Immature natural killer cell (primary cell): ENCODE data around the gene IKZF4. TPM values are rescaled to one million over a fixed set of nuclear protein-coding genes. Genes with fewer than 3 reads are reported as not detected.
"Not testable (repeated sequence)": the region's sequence is repeated elsewhere in the genome, so short reads cannot be mapped to it uniquely, and the experiment has no call there.

Experiments
- DNase-seq, 3 donors: peaks; one replicate each; pipeline ENCODE4 v3.0.0; 2022; ENCODE audit warnings: mixed read lengths in 1 of 3
- H3K27ac Mint-ChIP-seq, 6 donors: one replicate each; pipeline ENCODE4 v1.8.0; 2020; ENCODE audit warnings: mixed read lengths in 6 of 6, mild to moderate bottlenecking in 5 of 6, inconsistent platforms in 4 of 6, moderate library complexity in 3 of 6
- H3K27me3 Mint-ChIP-seq, 3 donors: one replicate each; pipeline ENCODE4 v1.8.0; 2020 to 2021; ENCODE audit warnings: low read depth in 3 of 3, mild to moderate bottlenecking in 3 of 3, mixed read lengths in 3 of 3, moderate library complexity in 3 of 3, inconsistent platforms in 1 of 3
- H3K36me3 Mint-ChIP-seq, 3 donors: one replicate each; pipeline ENCODE4 v1.8.0; 2020; ENCODE audit warnings: mixed read lengths in 3 of 3, inconsistent platforms in 2 of 3, mild to moderate bottlenecking in 2 of 3
- H3K4me1 Mint-ChIP-seq, 2 donors: one replicate each; pipeline ENCODE4 v1.8.0; 2020; ENCODE audit warnings: inconsistent platforms in 2 of 2, mild to moderate bottlenecking in 2 of 2, mixed read lengths in 2 of 2, moderate library complexity in 1 of 2
- H3K4me3 Mint-ChIP-seq, 5 donors: one replicate each; pipeline ENCODE4 v1.8.0; 2020; ENCODE audit warnings: mild to moderate bottlenecking in 5 of 5, mixed read lengths in 5 of 5, inconsistent platforms in 3 of 5, moderate library complexity in 3 of 5
- H3K9me3 Mint-ChIP-seq, 6 donors: one replicate each; pipeline ENCODE4 v1.8.0; 2020; ENCODE audit warnings: mild to moderate bottlenecking in 6 of 6, mixed read lengths in 6 of 6, inconsistent platforms in 4 of 6, moderate library complexity in 3 of 6
- polyA plus RNA-seq, 3 donors: library from polyadenylated mRNA; unstranded; fragments of 300-500 nt; fragmentation: Illumina TruSeq; gene quantifications; one replicate each; pipeline ENCODE4 v1.2.3, GENCODE V29; 2021

The IKZF4 gene
- polyA plus RNA-seq, 3 donors from 2014 or later = 1.0 TPM; not detected in 2

- not testable (repeated sequence) for H3K27me3 Mint-ChIP-seq, H3K9me3 Mint-ChIP-seq, DNase-seq, H3K4me3 Mint-ChIP-seq, H3K4me1 Mint-ChIP-seq
- H3K27ac Mint-ChIP-seq = peak overlapping the region in 1 of 6 donors; percentile 11
- H3K36me3 Mint-ChIP-seq = peaks cover 17 to 38% (median 21%) of the 10 kb centered on the region in 3 donors
Observed at GRCh38 chr12:55985976-55986375, 34.9 kb upstream of the IKZF4 start.

GRCh38 chr12:55991110-55991509 lies 29.7 kb upstream of the IKZF4 start:
- no peak for DNase-seq
- H3K4me3 Mint-ChIP-seq = no peak overlapping the region
- H3K36me3 Mint-ChIP-seq = peaks cover 18 to 52% (median 26%) of the 10 kb centered on the region in 3 donors
- no peaks in the 10 kb centered on the region for H3K9me3 Mint-ChIP-seq
- peaks cover 2 to 4% of the 10 kb centered on the region in 2 donors for H3K4me1 Mint-ChIP-seq
- no peaks in the 10 kb centered on the region for H3K27me3 Mint-ChIP-seq
- no peak overlapping the region for H3K27ac Mint-ChIP-seq

GRCh38 chr12:55993230-55993853 lies 27.5 kb upstream of the IKZF4 start:
- DNase-seq = no peak
- peaks cover 16 to 48% (median 26%) of the 10 kb centered on the region in 3 donors for H3K36me3 Mint-ChIP-seq
- H3K9me3 Mint-ChIP-seq = no peaks in the 10 kb centered on the region
- peak overlapping the region in 1 of 6 donors; percentile 50 for H3K27ac Mint-ChIP-seq
- H3K4me1 Mint-ChIP-seq = peaks cover 23% of the 10 kb centered on the region in 2 donors
- H3K27me3 Mint-ChIP-seq = no peaks in the 10 kb centered on the region
- H3K4me3 Mint-ChIP-seq = no peak overlapping the region

- DNase-seq = no peak
- Mint-ChIP-seq H3K4me3 (no peak overlapping the region), H3K27ac (no peak overlapping the region), H3K27me3 (no peaks in the 10 kb centered on the region), H3K9me3 (no peaks in the 10 kb centered on the region), H3K36me3 (peaks cover 9 to 38% (median 24%) of the 10 kb centered on the region in 3 donors), H3K4me1 (peaks cover 23% of the 10 kb centered on the region in 2 donors)
Observed at GRCh38 chr12:55995366-55995765, 25.5 kb upstream of the IKZF4 start.

- Mint-ChIP-seq H3K4me3 (peak overlapping the region; percentile 79 to 92 (median 84)), H3K4me1 (peaks cover 23% of the 10 kb centered on the region in 2 donors), H3K27ac (peak overlapping the region; percentile 4 to 71 (median 57)), H3K9me3 (no peaks in the 10 kb centered on the region), H3K27me3 (no peaks in the 10 kb centered on the region), H3K36me3 (peaks cover under 1 to 29% (median 15%) of the 10 kb centered on the region in 3 donors)
- peak; percentile 67 to 75 (median 69) for DNase-seq
Observed at GRCh38 chr12:55996201-55996714, 24.6 kb upstream of the IKZF4 start.

GRCh38 chr12:55996715-55997534 lies 23.9 kb upstream of the IKZF4 start, which contains the start of gene SUOX:
Gene SUOX (plus strand): TSS chr12:55997276. CDS start chr12:56002222, 4,946 bp downstream.
- H3K27ac Mint-ChIP-seq = peak within 1 kb of the TSS; percentile 56 to 80 (median 68)
- DNase-seq = peak; percentile 68 to 72 (median 69)
- H3K36me3 Mint-ChIP-seq = peaks cover 0 to 24% (median 12%) of the 10 kb centered on the region in 3 donors
- no peaks in the 10 kb centered on the region for H3K27me3 Mint-ChIP-seq
- H3K9me3 Mint-ChIP-seq = no peaks in the 10 kb centered on the region
- H3K4me1 Mint-ChIP-seq = peaks cover 23% of the 10 kb centered on the region in 2 donors
- H3K4me3 Mint-ChIP-seq = peak within 1 kb of the TSS; percentile 79 to 92 (median 84)

- no peaks in the 10 kb centered on the region for H3K9me3 Mint-ChIP-seq
- H3K27ac Mint-ChIP-seq = peak overlapping the region; percentile 38 to 80 (median 68)
- H3K4me1 Mint-ChIP-seq = peaks cover 23% of the 10 kb centered on the region in 2 donors
- DNase-seq = no peak
- peaks cover 0 to 1% (median 0%) of the 10 kb centered on the region in 3 donors for H3K27me3 Mint-ChIP-seq
- peak overlapping the region; percentile 79 to 92 (median 84) for H3K4me3 Mint-ChIP-seq
- H3K36me3 Mint-ChIP-seq = peaks cover 0 to 18% (median 6%) of the 10 kb centered on the region in 3 donors
Observed at GRCh38 chr12:55997535-55997859, 23.3 kb upstream of the IKZF4 start.

- not testable (repeated sequence) for H3K9me3 Mint-ChIP-seq, H3K4me3 Mint-ChIP-seq, DNase-seq, H3K27me3 Mint-ChIP-seq, H3K36me3 Mint-ChIP-seq
- Mint-ChIP-seq H3K4me1 (peaks cover 23% of the 10 kb centered on the region in 2 donors), H3K27ac (peak overlapping the region in 1 of 6 donors; percentile 61)
Observed at GRCh38 chr12:55999522-55999921, 21.3 kb upstream of the IKZF4 start.

GRCh38 chr12:55999999-56000540 lies 20.8 kb upstream of the IKZF4 start:
- not testable (repeated sequence) for H3K4me3 Mint-ChIP-seq, H3K27me3 Mint-ChIP-seq, H3K27ac Mint-ChIP-seq, DNase-seq, H3K9me3 Mint-ChIP-seq, H3K36me3 Mint-ChIP-seq
- peaks cover 23% of the 10 kb centered on the region in 2 donors for H3K4me1 Mint-ChIP-seq

GRCh38 chr12:56001487-56002100 lies 19.2 kb upstream of the IKZF4 start:
- H3K4me3 Mint-ChIP-seq = no peak overlapping the region
- peaks cover 0 to 2% (median 1%) of the 10 kb centered on the region in 3 donors for H3K27me3 Mint-ChIP-seq
- H3K4me1 Mint-ChIP-seq = peaks cover 14 to 19% of the 10 kb centered on the region in 2 donors
- DNase-seq = no peak
- no peaks in the 10 kb centered on the region for H3K36me3 Mint-ChIP-seq
- H3K27ac Mint-ChIP-seq = no peak overlapping the region
- no peaks in the 10 kb centered on the region for H3K9me3 Mint-ChIP-seq

- not testable (repeated sequence) for H3K27ac Mint-ChIP-seq, H3K36me3 Mint-ChIP-seq, DNase-seq, H3K27me3 Mint-ChIP-seq, H3K4me3 Mint-ChIP-seq, H3K9me3 Mint-ChIP-seq
- peaks cover 12 to 14% of the 10 kb centered on the region in 2 donors for H3K4me1 Mint-ChIP-seq
Observed at GRCh38 chr12:56003376-56003775, 17.5 kb upstream of the IKZF4 start.

GRCh38 chr12:56004211-56004610 lies 16.6 kb upstream of the IKZF4 start:
- Mint-ChIP-seq H3K9me3 (no peaks in the 10 kb centered on the region), H3K36me3 (no peaks in the 10 kb centered on the region), H3K4me3 (no peak overlapping the region), H3K27ac (no peak overlapping the region), H3K27me3 (peaks cover 0 to 6% (median 4%) of the 10 kb centered on the region in 3 donors), H3K4me1 (peaks cover 18% of the 10 kb centered on the region in 2 donors)
- no peak for DNase-seq
